Neuronal stem cell (in vitro differentiated cells): ENCODE results near the gene ZFYVE16.
"Not testable (repeated sequence)": the region's sequence is repeated elsewhere in the genome, so short reads cannot be mapped to it uniquely, and the experiment has no call there.

ENCODE experiments used
- DNase-seq: peaks from one replicate; pipeline ENCODE4 v3.0.0-alpha.2; 2013; ENCODE audit warnings: low spot score
- H2AFZ ChIP-seq: one replicate; pipeline ENCODE4 v1.6.1; 2013; ENCODE audit warnings: mild to moderate bottlenecking, low read length, inconsistent platforms
- H2AK5ac ChIP-seq: 2 replicates; pipeline ENCODE4 v1.6.1; 2013; ENCODE audit warnings: low read depth, mild to moderate bottlenecking, inconsistent platforms, low read length, moderate library complexity, mixed read lengths
- H2BK120ac ChIP-seq: 2 replicates; pipeline ENCODE4 v1.6.1; 2013; ENCODE audit warnings: low read depth, mild to moderate bottlenecking, inconsistent platforms, low read length, moderate library complexity, mixed read lengths
- H2BK12ac ChIP-seq: one replicate; pipeline ENCODE4 v1.6.1; 2013; ENCODE audit warnings: low read length, inconsistent platforms
- H2BK15ac ChIP-seq: 2 replicates; pipeline ENCODE4 v1.6.1; 2013; ENCODE audit warnings: mild to moderate bottlenecking, low read length, inconsistent platforms, mixed read lengths
- H2BK5ac ChIP-seq: one replicate; pipeline ENCODE4 v1.6.1; 2013; ENCODE audit warnings: inconsistent platforms, mild to moderate bottlenecking, low read length, moderate library complexity
- H3K14ac ChIP-seq: one replicate; pipeline ENCODE4 v1.6.1; 2013; ENCODE audit warnings: low read length, inconsistent platforms
- H3K18ac ChIP-seq: 2 replicates; pipeline ENCODE4 v1.6.1; 2013; ENCODE audit warnings: low read length, inconsistent platforms
- H3K23ac ChIP-seq: 2 replicates; pipeline ENCODE4 v1.6.1; 2013; ENCODE audit warnings: low read depth, mild to moderate bottlenecking, mixed read lengths, low read length, inconsistent platforms; ENCODE audit not compliant: poor library complexity
- H3K27ac ChIP-seq: replicated peaks from 3 replicates; pipeline ENCODE4 v1.5.1; 2013; ENCODE audit warnings: low read length, inconsistent platforms
- H3K27me3 ChIP-seq, 3 experiments: 2 replicates each; pipeline ENCODE4 v1.6.1; 2013; ENCODE audit warnings: low read length in 3 of 3, mild to moderate bottlenecking in 2 of 3, inconsistent platforms in 1 of 3, low read depth in 1 of 3, mixed read lengths in 1 of 3, moderate library complexity in 1 of 3; ENCODE audit not compliant: control insufficient read depth in 3 of 3, insufficient read depth in 3 of 3
- H3K36me3 ChIP-seq, 2 donors: replicated peaks in 1 of 2; 2 replicates each; pipeline ENCODE4 v1.6.1; 2013; ENCODE audit warnings: low read length in 2 of 2; ENCODE audit not compliant: control insufficient read depth in 2 of 2, insufficient read depth in 2 of 2
- H3K4ac ChIP-seq: 2 replicates; pipeline ENCODE4 v1.6.1; 2013; ENCODE audit warnings: inconsistent platforms, mild to moderate bottlenecking, low read length, moderate library complexity
- H3K4me1 ChIP-seq, 2 donors: 1 replicate in 1 of 2; 2 replicates in 1 of 2; pipeline ENCODE4 v1.6.1; 2013; ENCODE audit warnings: low read length in 2 of 2, low read depth in 1 of 2; ENCODE audit not compliant: control insufficient read depth in 2 of 2, insufficient read depth in 1 of 2
- H3K4me2 ChIP-seq: one replicate; pipeline ENCODE4 v1.6.1; 2013; ENCODE audit warnings: mild to moderate bottlenecking, low read length, inconsistent platforms; ENCODE audit not compliant: insufficient read depth, poor library complexity, severe bottlenecking
- H3K4me3 ChIP-seq, 2 donors: 2 replicates each; pipeline ENCODE4 v1.5.1; 2013; ENCODE audit warnings: low read length in 2 of 2, mild to moderate bottlenecking in 2 of 2, inconsistent platforms in 1 of 2, moderate library complexity in 1 of 2
- H3K79me1 ChIP-seq: one replicate; pipeline ENCODE4 v1.6.1; 2013; ENCODE audit warnings: low read depth, mild to moderate bottlenecking, inconsistent platforms, low read length, moderate library complexity
- H3K9ac ChIP-seq: one replicate; pipeline ENCODE4 v1.6.1; 2013; ENCODE audit warnings: mild to moderate bottlenecking, low read depth, low read length, inconsistent platforms; ENCODE audit not compliant: poor library complexity
- H3K9me3 ChIP-seq, 2 donors: replicated peaks in 1 of 2; 2 replicates each; pipeline versions ENCODE3 to v1.6.1; 2013; ENCODE audit warnings: low read length in 2 of 2, mild to moderate bottlenecking in 2 of 2, inconsistent platforms in 1 of 2, low read depth in 1 of 2, mixed read lengths in 1 of 2, moderate library complexity in 1 of 2; ENCODE audit not compliant: control insufficient read depth in 2 of 2, insufficient read depth in 1 of 2
- H4K8ac ChIP-seq: one replicate; pipeline ENCODE4 v1.6.1; 2013; ENCODE audit warnings: low read depth, mild to moderate bottlenecking, inconsistent platforms, low read length, moderate library complexity
- H4K91ac ChIP-seq: one replicate; pipeline ENCODE4 v1.6.1; 2013; ENCODE audit warnings: low read length, low read depth, mild to moderate bottlenecking, inconsistent platforms; ENCODE audit not compliant: poor library complexity
- WGBS, 2 donors: extraction: QIAGEN DNeasy Blood & Tissue Kit; methylation state at CpG; one replicate each; pipeline ENCODE4 v1.1.7; 2013; ENCODE audit warnings: missing lambda C conversion rate in 2 of 2, mixed read lengths in 1 of 2; ENCODE audit not compliant: insufficient read length in 2 of 2, insufficient replicate concordance in 1 of 2; ENCODE audit errors: extremely low coverage in 2 of 2; 5-methylcytosine and 5-hydroxymethylcytosine counted together

ZFYVE16 gene

GRCh38 chr5:80390413-80390812, 17.5 kb upstream of the ZFYVE16 start:
- not testable (repeated sequence) for H3K4ac ChIP-seq, H3K79me1 ChIP-seq, H3K9me3 ChIP-seq, H2AFZ ChIP-seq, H2BK15ac ChIP-seq, H3K14ac ChIP-seq, H2AK5ac ChIP-seq, DNase-seq, H2BK120ac ChIP-seq, H3K18ac ChIP-seq, H3K4me3 ChIP-seq, H2BK5ac ChIP-seq, H3K4me2 ChIP-seq, H4K8ac ChIP-seq, H3K27ac ChIP-seq, H3K27me3 ChIP-seq, H2BK12ac ChIP-seq, H4K91ac ChIP-seq, H3K9ac ChIP-seq, H3K36me3 ChIP-seq, H3K23ac ChIP-seq, H3K4me1 ChIP-seq
- no CpG with 5 or more reads among the region's 3 CpGs for whole genome bisulfite sequencing, 2 donors

- not testable (repeated sequence) for H3K23ac ChIP-seq, H3K4me2 ChIP-seq, H3K18ac ChIP-seq, H3K14ac ChIP-seq, H3K4me1 ChIP-seq, H3K4me3 ChIP-seq, H4K8ac ChIP-seq, H2BK5ac ChIP-seq, DNase-seq, H3K9me3 ChIP-seq, H3K79me1 ChIP-seq, H4K91ac ChIP-seq, H3K27me3 ChIP-seq, H2BK12ac ChIP-seq, H3K27ac ChIP-seq, H3K4ac ChIP-seq, H2AFZ ChIP-seq, H2BK15ac ChIP-seq, H3K9ac ChIP-seq, H2AK5ac ChIP-seq, H3K36me3 ChIP-seq, H2BK120ac ChIP-seq
These were observed 16.6 kb upstream of the ZFYVE16 start for GRCh38 chr5:80391267-80391666.

GRCh38 chr5:80399526-80400239, 8.2 kb upstream of the ZFYVE16 start:
- no peak for DNase-seq
- Histone ChIP-seq H3K9ac (no peak overlapping the region), H3K27ac (no peak overlapping the region)

DNA sequence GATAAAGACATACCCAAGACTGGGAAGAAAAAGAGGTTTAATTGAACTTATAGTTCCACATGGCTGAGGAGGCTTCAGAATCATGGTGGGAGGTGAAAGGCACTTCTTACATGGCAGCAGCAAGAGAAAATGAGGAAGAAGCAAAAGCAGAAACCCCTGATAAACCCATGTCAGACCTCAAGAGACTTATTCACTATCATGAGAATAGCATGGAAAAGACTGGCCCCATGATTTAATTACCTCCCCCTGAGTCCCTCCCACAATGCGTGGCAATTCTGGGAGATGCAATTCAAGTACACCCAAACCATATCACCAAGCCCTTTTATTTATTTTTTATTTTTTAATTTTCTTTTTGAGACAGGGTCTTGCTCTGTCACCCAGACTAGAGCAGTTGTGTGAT, 7.5 kb upstream of the ZFYVE16 start:
- not testable (repeated sequence) for H3K4me3 ChIP-seq, H3K18ac ChIP-seq, H3K9me3 ChIP-seq, H3K4me2 ChIP-seq, H3K23ac ChIP-seq, H2BK15ac ChIP-seq, H2BK120ac ChIP-seq, H3K27me3 ChIP-seq, H3K27ac ChIP-seq, H2BK12ac ChIP-seq, H2AFZ ChIP-seq, H4K91ac ChIP-seq, H3K14ac ChIP-seq, H4K8ac ChIP-seq, H3K36me3 ChIP-seq, H2AK5ac ChIP-seq, H2BK5ac ChIP-seq, H3K79me1 ChIP-seq, DNase-seq, H3K4ac ChIP-seq, H3K9ac ChIP-seq, H3K4me1 ChIP-seq
- no CpG with 5 or more reads among the region's 1 CpG for WGBS, 2 donors

More at GRCh38 chr5:80399526-80400239, 8.2 kb upstream of the ZFYVE16 start:
- Histone ChIP-seq H3K9me3 (no peaks in the 10 kb centered on the region), H3K36me3 (no peaks in the 10 kb centered on the region), H2BK5ac (no peak overlapping the region), H3K14ac (no peak overlapping the region), H3K4ac (no peak overlapping the region), H3K4me1 (no peaks in the 10 kb centered on the region), H4K91ac (no peak overlapping the region), H2AFZ (peak overlapping the region; percentile 71), H3K4me3 (no peak overlapping the region), H2BK15ac (no peak overlapping the region), H2AK5ac (no peak overlapping the region), H4K8ac (no peak overlapping the region), H3K27me3 (no peaks in the 10 kb centered on the region), H3K4me2 (no peak overlapping the region), H3K79me1 (no peaks in the 10 kb centered on the region), H2BK12ac (no peak overlapping the region), H3K23ac (no peak overlapping the region), H2BK120ac (no peak overlapping the region), H3K18ac (no peak overlapping the region)
- WGBS, 2 donors, result no CpG with 5 or more reads among the region's 1 CpG
